ENCODE results near the gene U2AF1. TPM values are rescaled to one million over a fixed set of nuclear protein-coding genes. Genes with fewer than 3 reads are reported as not detected.
"Not testable (repeated sequence)": the region's sequence is repeated elsewhere in the genome, so short reads cannot be mapped to it uniquely, and the experiment has no call there.

The U2AF1 gene
- 193 and 198 TPM in 2 replicates for total RNA-seq (2014; rRNA removed; shearing (Covaris generic); ENCODE audit: low replicate concordance)

DNA sequence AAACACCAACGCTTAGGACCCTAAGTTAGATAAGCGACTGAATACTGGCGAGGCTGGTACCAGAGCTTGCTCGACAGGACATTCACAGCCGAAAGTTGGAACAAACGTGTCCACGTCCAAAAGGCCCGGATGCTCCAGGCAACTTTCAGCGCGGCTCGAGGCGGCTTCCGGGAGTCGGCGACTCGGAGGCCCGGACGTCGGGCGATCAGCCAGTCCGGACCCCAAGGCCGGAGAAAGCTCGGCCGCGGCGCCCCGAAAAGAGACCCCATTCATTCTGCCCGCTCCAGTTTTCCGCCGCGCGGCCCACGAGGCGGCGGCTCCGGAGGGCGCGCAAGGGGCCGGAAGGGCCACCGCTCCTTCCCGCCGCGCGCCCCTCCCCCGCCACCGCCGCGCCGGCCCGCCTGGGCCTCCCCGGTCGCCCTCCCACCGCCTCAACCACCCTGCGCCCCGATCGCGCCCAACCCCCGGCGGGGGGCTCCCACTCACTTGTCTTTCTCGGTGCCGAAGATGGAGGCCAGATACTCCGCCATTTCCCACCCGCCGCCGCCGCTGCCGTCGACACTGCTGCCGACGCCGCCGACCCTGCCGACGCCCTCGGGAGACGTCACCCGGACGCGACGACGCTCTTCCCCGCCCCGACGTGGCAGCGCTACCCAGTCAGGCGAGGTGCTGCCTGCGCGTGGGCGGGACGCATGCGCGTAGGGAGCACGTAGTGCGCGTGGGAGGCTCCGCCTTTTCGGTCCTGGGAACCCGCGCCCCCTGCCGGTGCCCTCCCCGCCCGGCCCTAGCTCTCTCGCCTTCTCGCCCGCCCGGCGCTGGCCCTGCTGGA, at the start of gene U2AF1:
U2AF1 (minus strand) TSS at position 606 of the 829 bp plus-strand sequence; CDS start at position 530, 76 bp downstream.
- not testable (repeated sequence) for H3K27me3 ChIP-seq, H3K36me3 ChIP-seq, H3K9me3 ChIP-seq
- DNase-seq, result peak; percentile 83
- H3K4me3 ChIP-seq, result peak within 1 kb of the TSS; percentile 70

DNA sequence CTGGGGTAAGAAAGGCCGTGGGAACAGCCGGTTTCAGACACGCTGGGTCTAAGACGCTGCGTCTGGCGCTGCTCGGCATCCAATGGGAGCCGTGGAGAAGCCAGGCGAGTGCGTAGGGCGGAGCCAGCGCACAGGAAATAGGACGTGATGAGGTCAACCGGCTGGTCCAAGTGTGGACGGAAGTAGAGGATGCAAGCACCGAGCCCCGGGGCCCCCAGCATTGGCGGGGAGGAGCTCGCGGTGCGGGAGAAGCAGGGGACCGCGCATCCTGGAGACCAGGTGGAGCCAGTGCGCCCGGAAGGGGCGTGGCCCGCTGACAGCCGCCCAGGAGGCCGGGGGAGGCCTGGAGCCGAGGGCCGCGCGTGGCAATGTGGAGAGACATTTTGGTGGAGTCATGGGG, 46.2 kb upstream of the U2AF1 start:
- not testable (repeated sequence) for DNase-seq, H3K4me3 ChIP-seq, H3K36me3 ChIP-seq, H3K9me3 ChIP-seq, H3K27me3 ChIP-seq

GRCh38 chr21:43149344-43149743, 42.0 kb upstream of the U2AF1 start:
- H3K4me3 ChIP-seq, H3K36me3 ChIP-seq, H3K27me3 ChIP-seq, H3K9me3 ChIP-seq, DNase-seq: not testable (repeated sequence)

DNA sequence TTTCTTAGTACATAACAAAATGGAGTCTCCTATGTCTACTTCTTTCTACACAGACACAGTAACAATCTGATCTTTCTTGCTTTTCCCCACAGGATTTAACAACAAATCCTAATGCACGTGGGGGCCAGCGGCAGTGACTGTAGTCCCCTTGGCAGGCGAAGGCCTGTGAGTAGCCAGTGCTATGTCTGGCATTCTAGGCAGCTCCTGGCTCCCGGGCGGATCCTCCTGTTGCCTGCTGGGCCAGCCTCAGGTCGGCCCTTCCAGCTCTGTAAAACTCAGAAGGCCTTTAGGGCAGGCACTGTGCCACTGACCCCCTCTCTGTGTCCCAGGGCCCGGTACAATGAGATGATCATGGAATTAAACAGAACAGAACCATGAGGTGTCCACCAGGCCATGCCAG, 40.6 kb upstream of the U2AF1 start:
- not testable (repeated sequence) for H3K9me3 ChIP-seq, DNase-seq, H3K4me3 ChIP-seq, H3K36me3 ChIP-seq, H3K27me3 ChIP-seq

- not testable (repeated sequence) for H3K36me3 ChIP-seq, H3K27me3 ChIP-seq, H3K9me3 ChIP-seq, DNase-seq, H3K4me3 ChIP-seq
Measured at GRCh38 chr21:43146637-43147036, 39.3 kb upstream of the U2AF1 start.

DNA sequence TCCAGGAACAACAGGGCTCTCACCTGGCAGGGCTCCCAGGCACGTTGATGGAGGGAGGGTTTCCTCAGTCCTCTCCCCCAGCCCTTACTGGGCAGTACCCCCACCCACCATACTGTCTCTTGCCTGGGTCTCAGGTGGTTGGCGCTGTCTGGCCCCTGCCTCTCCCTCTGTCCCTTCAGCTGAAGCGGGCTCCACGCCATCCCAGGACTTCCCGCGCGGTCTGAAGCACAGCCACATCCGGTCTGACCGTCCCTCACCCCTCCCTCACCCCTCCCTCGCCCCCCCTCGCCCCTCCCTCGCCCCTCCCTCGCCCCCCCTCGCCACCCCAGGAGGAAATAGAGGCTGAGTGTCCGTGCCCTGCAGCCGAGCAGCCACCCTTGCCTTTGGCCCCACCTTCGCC, 34.0 kb upstream of the U2AF1 start:
- not testable (repeated sequence) for H3K27me3 ChIP-seq, DNase-seq, H3K36me3 ChIP-seq, H3K9me3 ChIP-seq, H3K4me3 ChIP-seq

- H3K9me3 ChIP-seq, DNase-seq, H3K36me3 ChIP-seq, H3K4me3 ChIP-seq, H3K27me3 ChIP-seq: not testable (repeated sequence)
Measured at GRCh38 chr21:43138944-43139343, 31.6 kb upstream of the U2AF1 start.

- H3K36me3 ChIP-seq, H3K4me3 ChIP-seq, H3K27me3 ChIP-seq, H3K9me3 ChIP-seq, DNase-seq: not testable (repeated sequence)
Measured at GRCh38 chr21:43134520-43134919, 27.1 kb upstream of the U2AF1 start.

DNA sequence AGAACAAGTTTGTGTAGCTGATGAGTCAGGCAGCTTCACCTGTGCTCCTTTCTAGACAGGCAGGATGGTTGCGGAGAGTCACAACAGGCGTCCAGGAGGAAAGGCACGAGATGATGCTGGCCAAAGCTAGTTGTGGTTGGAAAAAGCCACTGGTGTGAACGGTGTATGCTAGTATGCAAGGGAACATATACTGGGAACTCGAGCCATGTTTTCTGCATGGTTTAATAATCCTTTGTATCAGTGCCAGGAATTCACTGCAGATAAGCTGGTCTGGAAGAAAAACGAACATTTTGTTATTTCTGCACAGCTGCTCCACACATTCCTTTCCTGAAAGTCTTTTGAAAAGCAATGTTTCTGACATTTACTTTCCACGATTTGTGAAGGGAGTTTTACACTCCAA, 22.7 kb upstream of the U2AF1 start:
- not testable (repeated sequence) for H3K27me3 ChIP-seq, DNase-seq, H3K9me3 ChIP-seq, H3K4me3 ChIP-seq, H3K36me3 ChIP-seq

- H3K4me3 ChIP-seq, H3K36me3 ChIP-seq, DNase-seq, H3K27me3 ChIP-seq, H3K9me3 ChIP-seq: not testable (repeated sequence)
Measured at GRCh38 chr21:43115956-43116355, 8.6 kb upstream of the U2AF1 start.

DNA sequence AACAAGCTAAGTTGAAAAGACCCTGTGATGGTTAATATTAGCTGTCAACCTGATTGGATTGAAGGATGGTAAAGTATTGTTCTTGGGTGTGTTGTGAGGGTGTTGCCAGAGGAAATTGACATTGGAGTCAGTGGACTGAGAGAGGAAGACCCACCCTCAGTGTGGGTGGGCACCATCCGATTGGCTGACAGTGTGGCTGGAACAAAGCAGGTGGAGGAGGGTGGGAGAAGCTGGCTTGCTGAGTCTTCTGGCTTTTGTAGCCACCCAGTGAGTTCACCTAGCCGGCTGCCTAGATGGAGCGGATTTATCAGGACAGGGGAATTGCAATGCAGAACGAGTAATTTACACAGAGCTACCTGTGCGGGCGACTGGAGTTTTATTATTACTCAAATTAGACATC, 7.1 kb upstream of the U2AF1 start:
- not testable (repeated sequence) for DNase-seq, H3K27me3 ChIP-seq, H3K9me3 ChIP-seq

GRCh38 chr21:43109006-43109405, 1.6 kb upstream of the U2AF1 start:
- not testable (repeated sequence) for H3K9me3 ChIP-seq, H3K27me3 ChIP-seq, H3K36me3 ChIP-seq, DNase-seq, H3K4me3 ChIP-seq

More for the DNA sequence above, 7.1 kb upstream of the U2AF1 start:
- not testable (repeated sequence) for H3K36me3 ChIP-seq, H3K4me3 ChIP-seq

GRCh38 chr21:43108177-43108576, 807 bp upstream of the U2AF1 start:
- H3K9me3 ChIP-seq, H3K36me3 ChIP-seq, H3K4me3 ChIP-seq, DNase-seq, H3K27me3 ChIP-seq: not testable (repeated sequence)

GRCh38 chr21:43107794-43108137, 396 bp upstream of the U2AF1 start:
- H3K27me3 ChIP-seq, H3K9me3 ChIP-seq, DNase-seq, H3K36me3 ChIP-seq, H3K4me3 ChIP-seq: not testable (repeated sequence)

- H3K4me3 ChIP-seq, H3K36me3 ChIP-seq, H3K9me3 ChIP-seq, DNase-seq, H3K27me3 ChIP-seq: not testable (repeated sequence)
Measured at GRCh38 chr21:43104642-43105041, 2.7 kb downstream of the U2AF1 start.

- not testable (repeated sequence) for H3K36me3 ChIP-seq, H3K9me3 ChIP-seq, H3K27me3 ChIP-seq, DNase-seq, H3K4me3 ChIP-seq
Measured at GRCh38 chr21:43102281-43102680, 5.1 kb downstream of the U2AF1 start.

DNA sequence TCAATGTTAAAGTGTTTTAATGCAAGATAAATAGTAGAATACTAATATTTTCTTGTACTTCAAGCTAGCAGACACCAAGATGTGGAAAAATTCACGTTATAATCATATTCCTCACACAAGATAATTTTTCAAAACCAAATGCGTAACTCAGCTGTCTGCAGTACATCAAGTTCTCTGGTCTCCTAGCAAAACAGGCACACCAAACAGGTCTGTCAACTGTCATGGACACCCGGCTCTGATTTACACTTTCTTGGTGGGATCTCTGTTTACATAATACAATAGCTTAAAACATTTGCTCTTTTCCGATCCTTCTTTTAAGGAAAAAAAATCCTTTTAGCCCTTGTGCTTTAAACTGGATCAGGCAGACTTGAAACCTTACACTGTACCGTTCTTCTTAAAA, 5.7 kb downstream of the U2AF1 start:
- DNase-seq, H3K27me3 ChIP-seq, H3K4me3 ChIP-seq, H3K9me3 ChIP-seq, H3K36me3 ChIP-seq: not testable (repeated sequence)

GRCh38 chr21:43101000-43101399, 6.4 kb downstream of the U2AF1 start:
- DNase-seq, H3K9me3 ChIP-seq, H3K4me3 ChIP-seq, H3K36me3 ChIP-seq, H3K27me3 ChIP-seq: not testable (repeated sequence)

Data from MG63 (cell line).